Measurements from ENCODE around the gene RRP36. TPM values are rescaled to one million over a fixed set of nuclear protein-coding genes. Genes with fewer than 3 reads are reported as not detected.

RRP36 gene
- total and polyA plus RNA-seq, 2 experiments from 2014 or later: 72.5 to 83.2 TPM

DNA sequence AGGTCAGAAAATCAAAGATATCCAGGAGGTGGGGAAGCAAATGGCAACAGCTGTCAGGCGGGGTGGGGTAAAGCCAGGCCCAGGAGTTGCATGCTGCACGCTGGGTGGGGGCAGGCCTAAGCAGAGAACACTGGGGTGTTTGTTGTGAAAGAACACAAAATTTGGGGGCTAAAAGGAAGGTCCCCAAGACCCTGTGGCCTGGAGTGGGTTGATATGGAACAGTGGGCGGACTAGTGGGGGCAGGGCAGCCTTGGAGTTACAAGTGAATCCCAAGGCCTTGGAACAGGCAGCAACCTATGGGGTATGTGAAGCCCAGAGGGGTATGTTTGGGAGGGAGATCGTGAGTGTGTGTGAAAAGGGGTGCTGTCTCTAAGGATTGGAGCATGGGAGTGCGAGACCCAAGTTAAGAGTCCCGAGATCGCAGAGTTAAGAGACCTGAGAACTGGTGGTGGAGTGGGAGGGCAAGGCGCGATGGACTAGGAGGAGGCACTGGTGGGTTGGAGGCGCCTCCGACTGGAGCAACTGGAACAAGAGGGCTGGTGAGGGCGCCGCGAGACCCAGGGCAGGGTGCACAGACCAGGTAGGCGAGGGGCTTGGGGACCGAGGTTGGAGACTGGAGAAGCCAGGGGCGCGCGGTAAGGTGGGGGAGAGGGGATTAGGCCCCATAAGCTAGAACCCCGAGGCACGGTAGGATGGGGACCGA is 31.6 kb downstream of the RRP36 start:
- H3K4me2 ChIP-seq: peak overlapping the region; percentile 93
- no peaks in the 10 kb centered on the region for H4K20me1 ChIP-seq (ENCODE audit: insufficient read depth, poor library complexity, severe bottlenecking)
- H3K4me3 ChIP-seq: peak overlapping the region; percentile 40
- peak; percentile 41 for DNase-seq (ENCODE audit: low spot score)
- no peaks in the 10 kb centered on the region for H3K27me3 ChIP-seq
- no peaks in the 10 kb centered on the region for H3K9me2 ChIP-seq (replicated peaks; ENCODE audit: insufficient read depth)
- peaks cover 49% of the 10 kb centered on the region for H3K79me2 ChIP-seq
- peak overlapping the region; percentile 44 for H2AFZ ChIP-seq
- 19% methylated on average over 18 of the region's 22 CpGs for WGBS (ENCODE audit: low lambda C conversion rate, missing lambda C conversion rate)
- no peaks in the 10 kb centered on the region for H3K9me3 ChIP-seq (ENCODE audit: low read depth)
- TF ChIP-seq, protein P1, sequence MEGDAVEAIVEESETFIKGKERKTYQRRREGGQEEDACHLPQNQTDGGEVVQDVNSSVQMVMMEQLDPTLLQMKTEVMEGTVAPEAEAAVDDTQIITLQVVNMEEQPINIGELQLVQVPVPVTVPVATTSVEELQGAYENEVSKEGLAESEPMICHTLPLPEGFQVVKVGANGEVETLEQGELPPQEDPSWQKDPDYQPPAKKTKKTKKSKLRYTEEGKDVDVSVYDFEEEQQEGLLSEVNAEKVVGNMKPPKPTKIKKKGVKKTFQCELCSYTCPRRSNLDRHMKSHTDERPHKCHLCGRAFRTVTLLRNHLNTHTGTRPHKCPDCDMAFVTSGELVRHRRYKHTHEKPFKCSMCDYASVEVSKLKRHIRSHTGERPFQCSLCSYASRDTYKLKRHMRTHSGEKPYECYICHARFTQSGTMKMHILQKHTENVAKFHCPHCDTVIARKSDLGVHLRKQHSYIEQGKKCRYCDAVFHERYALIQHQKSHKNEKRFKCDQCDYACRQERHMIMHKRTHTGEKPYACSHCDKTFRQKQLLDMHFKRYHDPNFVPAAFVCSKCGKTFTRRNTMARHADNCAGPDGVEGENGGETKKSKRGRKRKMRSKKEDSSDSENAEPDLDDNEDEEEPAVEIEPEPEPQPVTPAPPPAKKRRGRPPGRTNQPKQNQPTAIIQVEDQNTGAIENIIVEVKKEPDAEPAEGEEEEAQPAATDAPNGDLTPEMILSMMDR (IDR thresholded peaks at IDR 0.05; ENCODE audit: poor library complexity): peak; percentile 10
- TF ChIP-seq EZH2 (IDR thresholded peaks at IDR 0.05; ENCODE audit: borderline replicate concordance): no peak
- TF ChIP-seq EZH2phosphoT487 (IDR thresholded peaks at IDR 0.05; ENCODE audit: low read depth, severe bottlenecking, unreplicated experiment): no peak
- peak overlapping the region; percentile 98 for H3K27ac ChIP-seq
- H3K4me1 ChIP-seq (ENCODE audit: insufficient read depth): peaks cover 27% of the 10 kb centered on the region
- H3K36me3 ChIP-seq (replicated peaks; ENCODE audit: insufficient read depth, low read depth): no peaks in the 10 kb centered on the region

DNA sequence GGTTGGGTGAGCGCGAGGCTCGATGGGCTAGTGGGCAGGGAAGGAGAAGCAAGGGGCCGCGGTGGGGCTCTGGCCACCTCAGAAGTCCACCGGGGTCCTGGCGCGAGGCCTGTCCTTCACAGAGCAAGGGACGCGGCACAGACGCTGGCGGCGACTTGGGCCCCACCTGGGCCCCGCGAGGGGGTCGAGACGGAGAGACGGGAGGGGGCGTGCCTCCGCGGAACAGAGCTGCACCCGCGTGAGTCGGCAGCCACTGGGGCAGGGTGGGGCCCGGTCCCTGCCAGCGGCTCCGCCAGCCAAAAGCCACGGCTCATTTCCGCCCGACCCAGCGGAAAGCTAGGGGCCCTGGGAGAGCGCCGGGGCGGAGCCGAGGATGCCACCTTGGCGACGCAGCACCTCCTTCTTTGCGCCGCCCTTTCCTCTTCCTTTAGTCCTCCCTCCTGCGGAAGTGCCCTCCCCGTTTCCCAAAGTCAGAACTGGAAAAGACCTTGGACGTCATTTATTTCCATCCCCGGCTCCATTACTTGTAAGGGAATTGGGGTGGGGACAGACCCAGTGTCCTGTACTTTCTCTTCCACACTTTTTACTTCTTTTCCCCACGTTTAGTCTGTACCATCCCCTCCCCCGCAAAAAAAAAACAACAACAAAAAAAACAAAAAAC is 32.3 kb downstream of the RRP36 start, which contains the start of gene CUL7:
TSS of gene CUL7 (minus strand) at position 307 of the 661 bp plus-strand sequence. CDS start 1,063 bp downstream, outside the sequence.
- H3K27ac ChIP-seq: peak within 1 kb of the TSS; percentile 98
- no peaks in the 10 kb centered on the region for H3K9me2 ChIP-seq (replicated peaks; ENCODE audit: insufficient read depth)
- peak within 1 kb of the TSS; percentile 44 for H2AFZ ChIP-seq
- TF ChIP-seq, protein P1 (IDR thresholded peaks at IDR 0.05; ENCODE audit: poor library complexity): no peak
- peaks cover 56% of the 10 kb centered on the region for H3K79me2 ChIP-seq
- H3K9me3 ChIP-seq (ENCODE audit: low read depth): no peaks in the 10 kb centered on the region
- WGBS (ENCODE audit: low lambda C conversion rate, missing lambda C conversion rate): 4% methylated on average over 41 of the region's 45 CpGs
- no peaks in the 10 kb centered on the region for H4K20me1 ChIP-seq (ENCODE audit: insufficient read depth, poor library complexity, severe bottlenecking)
- peak; percentile 98 for DNase-seq (ENCODE audit: low spot score)
- peak within 1 kb of the TSS; percentile 93 for H3K4me2 ChIP-seq
- H3K4me3 ChIP-seq: peak within 1 kb of the TSS; percentile 40
- H3K36me3 ChIP-seq (replicated peaks; ENCODE audit: insufficient read depth, low read depth): no peaks in the 10 kb centered on the region
- no peaks in the 10 kb centered on the region for H3K27me3 ChIP-seq
- peaks cover 32% of the 10 kb centered on the region for H3K4me1 ChIP-seq (ENCODE audit: insufficient read depth)

DNA sequence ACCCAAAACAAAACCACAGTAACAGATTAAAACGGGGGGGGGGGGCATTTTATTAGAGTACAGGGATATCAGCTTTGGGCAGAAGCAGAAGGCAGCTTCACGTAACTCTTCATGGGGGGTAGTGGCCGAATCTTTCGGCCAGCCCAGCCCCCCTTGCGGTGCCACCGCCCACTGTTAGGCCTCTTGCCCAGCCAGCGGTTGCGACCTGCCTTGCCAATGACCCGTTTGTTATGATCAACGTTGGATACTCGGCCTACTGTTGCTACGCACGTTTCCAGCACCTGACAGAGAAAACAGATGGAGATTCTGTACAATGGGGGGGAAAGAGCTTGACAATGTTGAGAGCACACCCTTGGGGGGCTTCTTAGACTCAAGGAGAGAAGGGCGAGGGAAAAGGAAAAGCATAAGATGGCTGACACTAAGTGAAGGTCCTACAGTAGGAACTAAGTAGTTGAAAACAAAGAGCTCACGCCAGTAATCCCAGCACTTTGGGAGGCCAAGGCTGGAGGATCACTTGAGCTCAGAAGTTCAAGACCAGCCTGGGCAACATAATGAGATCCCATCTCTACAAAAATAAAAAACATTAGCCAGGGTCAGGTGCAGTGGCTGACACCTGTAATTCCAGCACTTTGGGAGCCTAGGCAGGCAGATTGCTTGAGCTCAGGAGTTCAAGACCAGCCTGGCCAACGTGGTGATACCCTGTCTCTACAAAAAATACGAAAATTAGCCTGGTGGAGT is 33.0 kb downstream of the RRP36 start:
- H3K79me2 ChIP-seq: peaks cover 61% of the 10 kb centered on the region

More for the DNA sequence above, 33.0 kb downstream of the RRP36 start:
- H4K20me1 ChIP-seq (ENCODE audit: insufficient read depth, poor library complexity, severe bottlenecking): no peaks in the 10 kb centered on the region
- no peak for DNase-seq (ENCODE audit: low spot score)
- peaks cover 32% of the 10 kb centered on the region for H3K4me1 ChIP-seq (ENCODE audit: insufficient read depth)
- H3K27ac ChIP-seq: peak overlapping the region; percentile 96
- H3K9me2 ChIP-seq (replicated peaks; ENCODE audit: insufficient read depth): no peaks in the 10 kb centered on the region
- H3K4me2 ChIP-seq: peak overlapping the region; percentile 77
- peak overlapping the region; percentile 28 for H2AFZ ChIP-seq
- H3K36me3 ChIP-seq (replicated peaks; ENCODE audit: insufficient read depth, low read depth): no peaks in the 10 kb centered on the region
- 87% methylated on average over 17 of the region's 17 CpGs for WGBS (ENCODE audit: low lambda C conversion rate, missing lambda C conversion rate)
- H3K4me3 ChIP-seq: no peak overlapping the region
- TF ChIP-seq, protein P1 (IDR thresholded peaks at IDR 0.05; ENCODE audit: poor library complexity): no peak
- no peak for TF ChIP-seq EZH2phosphoT487 (IDR thresholded peaks at IDR 0.05; ENCODE audit: low read depth, severe bottlenecking, unreplicated experiment)
- TF ChIP-seq EZH2 (IDR thresholded peaks at IDR 0.05; ENCODE audit: borderline replicate concordance): no peak
- no peaks in the 10 kb centered on the region for H3K9me3 ChIP-seq (ENCODE audit: low read depth)
- H3K27me3 ChIP-seq: no peaks in the 10 kb centered on the region

Data from hepatocyte (in vitro differentiated cells).